Adrenal gland (tissue), 5 donors: ENCODE results near the gene CACNA1H.
"Not testable (repeated sequence)": the region's sequence is repeated elsewhere in the genome, so short reads cannot be mapped to it uniquely, and the experiment has no call there.

Experiments
- CTCF ChIP-seq, 6 experiments: fragments of 450-650 bp in 4 of 6; fragments of 200-600 bp in 2 of 6; sonication (generic) in 1 of 6; IDR thresholded peaks; 1 replicate in 5 of 6; 2 replicates in 1 of 6; pipeline versions ENCODE4 v1.5.1 to v1.8.0; 2016 to 2021; ENCODE audit warnings: antibody characterized with exemption in 6 of 6, mild to moderate bottlenecking in 2 of 6, moderate library complexity in 1 of 6
- POLR2A ChIP-seq, 2 donors: fragments of 450-650 bp; IDR thresholded peaks; one replicate each; pipeline ENCODE4 v1.6.1; 2017; ENCODE audit warnings: antibody characterized with exemption in 2 of 2, mild to moderate bottlenecking in 2 of 2, moderate library complexity in 1 of 2
- donor health status: DM: no; HTN: no; CAD: no.

- TF ChIP-seq CTCF, POLR2A (IDR thresholded peaks at IDR 0.05): not testable (repeated sequence)
Measured at GRCh38 chr16:1243363-1243762, 90.5 kb downstream of the CACNA1H start.
